ENCODE data around the gene PIGM.

PIGM gene

DNA sequence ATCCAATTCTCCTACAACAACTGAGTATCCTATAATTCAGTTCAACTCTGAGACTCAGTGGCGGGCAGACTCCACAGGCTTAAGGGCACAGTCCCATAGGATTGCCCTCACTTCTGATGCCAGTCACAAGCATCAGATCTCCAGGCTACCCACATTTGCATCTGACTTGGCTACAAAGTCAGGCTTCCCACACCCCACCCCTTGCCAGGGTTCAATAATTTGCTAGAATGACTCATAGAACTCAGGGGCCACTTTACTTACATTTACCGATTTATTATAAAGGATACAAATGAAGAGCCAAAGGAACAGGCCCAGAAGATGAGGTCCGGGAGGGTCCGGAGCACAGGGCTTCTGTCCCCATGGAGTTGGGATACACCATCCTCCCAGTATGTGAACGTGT lies 41.8 kb downstream of the PIGM start:
- Histone ChIP-seq H3K4me3 (replicated peaks; ENCODE audit: insufficient read depth, low read length) (no peak overlapping the region), H3K27me3 (ENCODE audit: insufficient read depth, poor library complexity, severe bottlenecking) (no peaks in the 10 kb centered on the region), H3K27ac (replicated peaks) (no peak overlapping the region)
- DNase-seq (ENCODE audit: low read depth in 1 of 2, low spot score in 1 of 2) = no peak
- no peak for TF ChIP-seq GABPA (IDR thresholded peaks at IDR 0.05; ENCODE audit: low read depth)
- TF ChIP-seq POLR2AphosphoS5 (IDR thresholded peaks at IDR 0.05; ENCODE audit: low read depth) = no peak
- TF ChIP-seq, protein P1, sequence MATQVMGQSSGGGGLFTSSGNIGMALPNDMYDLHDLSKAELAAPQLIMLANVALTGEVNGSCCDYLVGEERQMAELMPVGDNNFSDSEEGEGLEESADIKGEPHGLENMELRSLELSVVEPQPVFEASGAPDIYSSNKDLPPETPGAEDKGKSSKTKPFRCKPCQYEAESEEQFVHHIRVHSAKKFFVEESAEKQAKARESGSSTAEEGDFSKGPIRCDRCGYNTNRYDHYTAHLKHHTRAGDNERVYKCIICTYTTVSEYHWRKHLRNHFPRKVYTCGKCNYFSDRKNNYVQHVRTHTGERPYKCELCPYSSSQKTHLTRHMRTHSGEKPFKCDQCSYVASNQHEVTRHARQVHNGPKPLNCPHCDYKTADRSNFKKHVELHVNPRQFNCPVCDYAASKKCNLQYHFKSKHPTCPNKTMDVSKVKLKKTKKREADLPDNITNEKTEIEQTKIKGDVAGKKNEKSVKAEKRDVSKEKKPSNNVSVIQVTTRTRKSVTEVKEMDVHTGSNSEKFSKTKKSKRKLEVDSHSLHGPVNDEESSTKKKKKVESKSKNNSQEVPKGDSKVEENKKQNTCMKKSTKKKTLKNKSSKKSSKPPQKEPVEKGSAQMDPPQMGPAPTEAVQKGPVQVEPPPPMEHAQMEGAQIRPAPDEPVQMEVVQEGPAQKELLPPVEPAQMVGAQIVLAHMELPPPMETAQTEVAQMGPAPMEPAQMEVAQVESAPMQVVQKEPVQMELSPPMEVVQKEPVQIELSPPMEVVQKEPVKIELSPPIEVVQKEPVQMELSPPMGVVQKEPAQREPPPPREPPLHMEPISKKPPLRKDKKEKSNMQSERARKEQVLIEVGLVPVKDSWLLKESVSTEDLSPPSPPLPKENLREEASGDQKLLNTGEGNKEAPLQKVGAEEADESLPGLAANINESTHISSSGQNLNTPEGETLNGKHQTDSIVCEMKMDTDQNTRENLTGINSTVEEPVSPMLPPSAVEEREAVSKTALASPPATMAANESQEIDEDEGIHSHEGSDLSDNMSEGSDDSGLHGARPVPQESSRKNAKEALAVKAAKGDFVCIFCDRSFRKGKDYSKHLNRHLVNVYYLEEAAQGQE (IDR thresholded peaks at IDR 0.05; ENCODE audit: insufficient replicate concordance, low read depth) = no peak
- TF ChIP-seq, protein P2, sequence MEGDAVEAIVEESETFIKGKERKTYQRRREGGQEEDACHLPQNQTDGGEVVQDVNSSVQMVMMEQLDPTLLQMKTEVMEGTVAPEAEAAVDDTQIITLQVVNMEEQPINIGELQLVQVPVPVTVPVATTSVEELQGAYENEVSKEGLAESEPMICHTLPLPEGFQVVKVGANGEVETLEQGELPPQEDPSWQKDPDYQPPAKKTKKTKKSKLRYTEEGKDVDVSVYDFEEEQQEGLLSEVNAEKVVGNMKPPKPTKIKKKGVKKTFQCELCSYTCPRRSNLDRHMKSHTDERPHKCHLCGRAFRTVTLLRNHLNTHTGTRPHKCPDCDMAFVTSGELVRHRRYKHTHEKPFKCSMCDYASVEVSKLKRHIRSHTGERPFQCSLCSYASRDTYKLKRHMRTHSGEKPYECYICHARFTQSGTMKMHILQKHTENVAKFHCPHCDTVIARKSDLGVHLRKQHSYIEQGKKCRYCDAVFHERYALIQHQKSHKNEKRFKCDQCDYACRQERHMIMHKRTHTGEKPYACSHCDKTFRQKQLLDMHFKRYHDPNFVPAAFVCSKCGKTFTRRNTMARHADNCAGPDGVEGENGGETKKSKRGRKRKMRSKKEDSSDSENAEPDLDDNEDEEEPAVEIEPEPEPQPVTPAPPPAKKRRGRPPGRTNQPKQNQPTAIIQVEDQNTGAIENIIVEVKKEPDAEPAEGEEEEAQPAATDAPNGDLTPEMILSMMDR (IDR thresholded peaks at IDR 0.05; ENCODE audit: insufficient read depth, low read length) = no peak
- no peak for TF ChIP-seq SPI1 (IDR thresholded peaks at IDR 0.05; ENCODE audit: borderline replicate concordance, low read depth)

DNA sequence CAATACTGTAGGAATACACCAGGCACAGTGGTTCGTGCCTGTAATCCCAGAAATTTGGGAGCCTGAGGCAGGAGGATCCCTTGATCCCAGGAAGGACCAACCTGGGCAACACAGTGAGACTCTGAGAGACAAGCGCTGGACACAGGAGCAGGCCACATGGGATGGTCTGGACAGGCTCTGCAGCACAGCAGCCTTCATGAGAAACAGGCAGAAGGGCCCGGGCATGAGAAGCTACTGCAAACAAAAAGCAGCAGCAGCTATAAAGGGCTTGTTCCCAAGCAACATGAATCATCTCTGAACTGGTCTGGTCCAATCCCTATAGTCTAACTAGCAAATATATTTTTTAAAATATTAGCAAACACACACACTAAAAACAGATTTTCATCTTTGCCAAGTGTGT lies 42.2 kb downstream of the PIGM start:
- H3K4me3 ChIP-seq (replicated peaks; ENCODE audit: insufficient read depth, low read length) = no peak overlapping the region
- no peak overlapping the region for H3K27ac ChIP-seq (replicated peaks)
- H3K27me3 ChIP-seq (ENCODE audit: insufficient read depth, poor library complexity, severe bottlenecking) = no peaks in the 10 kb centered on the region
- no peak for DNase-seq (ENCODE audit: low read depth in 1 of 2, low spot score in 1 of 2)
- TF ChIP-seq GABPA (IDR thresholded peaks at IDR 0.05; ENCODE audit: low read depth) (no peak), POLR2AphosphoS5 (IDR thresholded peaks at IDR 0.05; ENCODE audit: low read depth) (no peak), SPI1 (IDR thresholded peaks at IDR 0.05; ENCODE audit: borderline replicate concordance, low read depth) (no peak)
- TF ChIP-seq, protein P1 (IDR thresholded peaks at IDR 0.05; ENCODE audit: insufficient replicate concordance, low read depth) = no peak
- TF ChIP-seq, protein P2 (IDR thresholded peaks at IDR 0.05; ENCODE audit: insufficient read depth, low read length) = no peak

DNA sequence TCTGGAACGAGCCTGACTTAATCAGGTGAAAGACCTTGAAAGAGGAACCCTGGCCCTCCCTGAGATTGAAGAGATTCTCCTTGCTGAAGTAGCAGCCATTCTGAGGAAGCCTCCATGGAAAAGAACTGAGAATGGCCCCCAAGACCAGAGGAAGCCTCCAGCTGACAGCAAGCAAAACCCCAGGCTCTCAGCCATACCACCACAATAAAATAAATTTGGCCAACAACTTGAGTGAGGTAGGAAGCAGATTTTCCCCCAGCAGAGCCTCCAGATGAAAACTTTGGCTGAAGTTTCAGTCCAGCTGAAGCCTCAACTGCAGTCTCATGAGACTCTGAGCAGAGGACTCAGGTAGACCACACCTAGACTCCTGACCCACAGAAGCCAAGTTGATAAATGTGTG lies 43.8 kb downstream of the PIGM start:
- H3K4me3 ChIP-seq (replicated peaks; ENCODE audit: insufficient read depth, low read length) = no peak overlapping the region
- DNase-seq (ENCODE audit: low read depth in 1 of 2, low spot score in 1 of 2) = no peak
- no peak for TF ChIP-seq GABPA (IDR thresholded peaks at IDR 0.05; ENCODE audit: low read depth)
- TF ChIP-seq, protein P1 (IDR thresholded peaks at IDR 0.05; ENCODE audit: insufficient replicate concordance, low read depth) = no peak
- no peak overlapping the region for H3K27ac ChIP-seq (replicated peaks)
- H3K27me3 ChIP-seq (ENCODE audit: insufficient read depth, poor library complexity, severe bottlenecking) = peaks cover 1% of the 10 kb centered on the region

DNA sequence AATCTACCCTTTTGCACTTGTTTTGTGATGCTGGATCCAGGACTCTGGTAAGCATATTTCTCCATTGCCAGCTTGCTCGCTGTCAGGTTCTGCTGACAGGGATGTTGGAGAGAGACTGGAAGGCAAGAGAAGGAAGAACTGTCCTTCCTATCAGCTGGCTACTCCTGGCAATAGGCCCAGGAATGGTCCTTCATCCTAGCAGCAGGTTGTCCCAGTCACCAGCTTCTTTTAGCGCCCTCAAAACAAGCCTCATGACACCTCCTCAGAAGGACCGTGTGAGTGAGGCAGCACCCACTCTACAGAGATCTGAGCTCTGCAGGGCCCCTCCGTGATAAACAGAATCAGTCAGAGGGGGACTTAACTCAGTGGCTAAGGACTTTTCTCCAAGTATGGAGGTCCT lies 44.6 kb downstream of the PIGM start:
- H3K27ac ChIP-seq (replicated peaks) = no peak overlapping the region
- no peak overlapping the region for H3K4me3 ChIP-seq (replicated peaks; ENCODE audit: insufficient read depth, low read length)
- DNase-seq (ENCODE audit: low read depth in 1 of 2, low spot score in 1 of 2) = no peak
- TF ChIP-seq POLR2AphosphoS5 (IDR thresholded peaks at IDR 0.05; ENCODE audit: low read depth) (no peak), SPI1 (IDR thresholded peaks at IDR 0.05; ENCODE audit: borderline replicate concordance, low read depth) (no peak), GABPA (IDR thresholded peaks at IDR 0.05; ENCODE audit: low read depth) (no peak)
- TF ChIP-seq, protein P1 (IDR thresholded peaks at IDR 0.05; ENCODE audit: insufficient replicate concordance, low read depth) = no peak
- TF ChIP-seq, protein P2 (IDR thresholded peaks at IDR 0.05; ENCODE audit: insufficient read depth, low read length) = no peak
- H3K27me3 ChIP-seq (ENCODE audit: insufficient read depth, poor library complexity, severe bottlenecking) = peaks cover 4% of the 10 kb centered on the region
